ENCODE data around the gene MYO1B. TPM values are rescaled to one million over a fixed set of nuclear protein-coding genes. Genes with fewer than 3 reads are reported as not detected.

Gene MYO1B
- total and polyA plus RNA-seq, 2 of the 4 experiments (the other 2 are of a cell fraction): 57.2 to 116 TPM

DNA sequence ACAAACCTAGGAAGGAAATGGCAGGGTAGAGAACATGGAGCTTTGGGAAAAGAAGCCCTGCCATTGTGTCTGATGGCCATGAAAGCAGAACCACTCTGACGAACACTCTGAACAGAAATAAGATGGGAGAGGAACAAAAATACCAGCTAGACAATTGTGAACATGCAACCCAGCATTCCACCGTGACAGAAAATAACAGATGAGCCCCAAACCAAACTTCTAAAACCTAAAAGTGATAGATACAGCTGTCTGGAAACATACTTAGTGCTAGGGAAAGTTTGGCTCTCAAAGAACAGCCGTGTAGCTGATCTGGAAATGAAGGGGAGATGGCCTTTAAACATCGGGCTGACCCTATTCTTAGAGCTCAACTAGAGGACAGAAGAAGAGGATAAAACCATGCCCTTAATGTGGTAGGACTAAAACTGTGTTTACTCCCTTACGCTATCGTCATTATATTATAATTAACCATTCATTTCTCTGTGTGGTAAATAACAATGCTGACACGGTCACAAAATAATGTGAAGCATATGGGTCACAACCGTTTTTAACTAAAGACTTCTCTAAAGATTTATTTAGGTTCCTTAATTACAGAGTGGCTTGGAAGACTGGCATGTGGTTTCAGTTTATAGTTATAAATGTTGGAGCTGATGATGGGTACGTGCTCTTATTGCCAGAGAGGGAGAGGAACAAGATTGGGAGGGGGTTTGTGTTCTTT is 80.6 kb downstream of the MYO1B start:
- Histone ChIP-seq H3K4me1 (ENCODE audit: control insufficient read depth, insufficient read depth, low read length) (peaks cover 13% of the 10 kb centered on the region), H2AFZ (replicated peaks; ENCODE audit: low read length, poor library complexity) (no peak overlapping the region), H3K4ac (ENCODE audit: low read depth, low read length) (no peak overlapping the region), H3K23ac (ENCODE audit: low read depth, low read length) (no peak overlapping the region), H2BK20ac (ENCODE audit: low read depth, low read length) (no peak overlapping the region), H3K18ac (ENCODE audit: low read depth, low read length) (no peak overlapping the region), H2BK120ac (ENCODE audit: low read depth, low read length) (no peak overlapping the region), H4K8ac (ENCODE audit: low read depth in 2 of 2, low read length in 2 of 2) (no peak overlapping the region), H4K20me1 (ENCODE audit: insufficient read depth, low read length) (0 out of 2 replicates have a peak, but pooled peaks cover 9% of the 10 kb centered on the region), H3K36me3 (ENCODE audit: control insufficient read depth, insufficient read depth, low read length) (peaks cover 10% of the 10 kb centered on the region), H3K14ac (replicated peaks; ENCODE audit: low read depth, low read length) (no peak overlapping the region), H2AK5ac (ENCODE audit: low read depth, low read length) (no peak overlapping the region), H3K56ac (ENCODE audit: extremely low read depth, insufficient read depth, low read length) (no peak overlapping the region), H3K9me3 (ENCODE audit: control insufficient read depth, insufficient read depth, low read length) (no peaks in the 10 kb centered on the region), H4K5ac (ENCODE audit: low read depth, low read length) (no peak overlapping the region), H2AK9ac (replicated peaks; ENCODE audit: low read depth, low read length, poor library complexity) (no peak overlapping the region), H2BK5ac (ENCODE audit: low read depth, low read length, poor library complexity, severe bottlenecking) (no peak overlapping the region), H3K4me3 (ENCODE audit: insufficient read depth, low read depth, low read length) (no peak overlapping the region), H3K9ac (ENCODE audit: low read depth, low read length) (no peak overlapping the region), H2BK15ac (ENCODE audit: low read depth, low read length) (no peak overlapping the region), H3K27me3 (ENCODE audit: control insufficient read depth, insufficient read depth, low read length) (no peaks in the 10 kb centered on the region), H3K4me2 (ENCODE audit: low read depth, low read length) (no peak overlapping the region), H3K27ac (ENCODE audit: insufficient read depth, low read length) (no peak overlapping the region), H4K91ac (ENCODE audit: insufficient read depth, low read depth, low read length) (no peak overlapping the region), H3K9me1 (ENCODE audit: insufficient read depth, low read length) (peaks cover 12% of the 10 kb centered on the region), H3K79me1 (ENCODE audit: low read depth in 1 of 2, low read length in 2 of 2) (peaks cover 27 to 73% of the 10 kb centered on the region in 2 experiments)
- CTCF ChIA-PET: no interaction called here
- BruUV-seq (replicated peaks): no TSS peak
- no peak for DNase-seq
- no CpG with 5 or more reads among the region's 9 CpGs for WGBS, 2 experiments (ENCODE audit: extremely low coverage in 2 of 2, insufficient read length in 1 of 2)
- intact Hi-C loops (cut with micrococcal nuclease): no loop called here
- POLR2A ChIA-PET (ENCODE audit: unreplicated experiment): no interaction called here
- in situ Hi-C loops (cut with MboI; ENCODE audit: low sequenced_read_pairs): no loop called here
- TF ChIP-seq FOS (IDR thresholded peaks at IDR 0.05; ENCODE audit: low read depth, low read length) (no peak), MAZ (IDR thresholded peaks at IDR 0.05; ENCODE audit: borderline replicate concordance, low read depth, low read length) (no peak), POLR2A (IDR thresholded peaks at IDR 0.05; ENCODE audit: low read depth, low read length) (no peak), CHD1 (IDR thresholded peaks at IDR 0.05; ENCODE audit: low read depth, low read length) (no peak)
- dilution Hi-C loops (cut with HindIII; ENCODE audit: low sequenced_read_pairs, unreplicated experiment): no loop called here
- ATAC-seq (ENCODE audit: low read depth): no peak

Data from IMR-90 (cell line).